NCI-H345 treated with DMSO at 0.1 percent for 48 hours (cell line): ENCODE data around the gene SAMSN1.

Experiments
- DNase-seq: peaks from one replicate; lab custom pipeline; 2025; ENCODE audit not compliant: unreplicated experiment; lab: John Stamatoyannopoulos, UW

The SAMSN1 gene

GRCh38 chr21:14487490-14488432, 58.4 kb downstream of the SAMSN1 start:
- no peak for DNase-seq

- DNase-seq: no peak
Observed at GRCh38 chr21:14486869-14487268, 59.2 kb downstream of the SAMSN1 start.

- no peak for DNase-seq
Observed at GRCh38 chr21:14484188-14485009, 61.7 kb downstream of the SAMSN1 start.

GRCh38 chr21:14483296-14483695, 62.8 kb downstream of the SAMSN1 start:
- DNase-seq: no peak

- DNase-seq: no peak
Observed at GRCh38 chr21:14482165-14482564, 64.0 kb downstream of the SAMSN1 start.

- no peak for DNase-seq
Observed at GRCh38 chr21:14480411-14481031, 65.6 kb downstream of the SAMSN1 start.

- DNase-seq: no peak
Observed at GRCh38 chr21:14479241-14479786, 66.8 kb downstream of the SAMSN1 start.

- no peak for DNase-seq
Observed at GRCh38 chr21:14477841-14478240, 68.3 kb downstream of the SAMSN1 start.

- no peak for DNase-seq
Observed at GRCh38 chr21:14477133-14477532, 69.0 kb downstream of the SAMSN1 start.

GRCh38 chr21:14474995-14475394, 71.1 kb downstream of the SAMSN1 start:
- DNase-seq: no peak

- DNase-seq: no peak
Observed at GRCh38 chr21:14469641-14470040, 76.5 kb downstream of the SAMSN1 start.

- no peak for DNase-seq
Observed at GRCh38 chr21:14466715-14467114, 79.4 kb downstream of the SAMSN1 start.

- DNase-seq: no peak
Observed at GRCh38 chr21:14457762-14458161, 88.4 kb downstream of the SAMSN1 start.

GRCh38 chr21:14456911-14457310, 89.2 kb downstream of the SAMSN1 start:
- DNase-seq: no peak

GRCh38 chr21:14454016-14455009, 91.8 kb downstream of the SAMSN1 start:
- DNase-seq: no peak

GRCh38 chr21:14453339-14454015, 92.6 kb downstream of the SAMSN1 start:
- DNase-seq: no peak

- no peak for DNase-seq
Observed at GRCh38 chr21:14452727-14453241, 93.3 kb downstream of the SAMSN1 start.

- DNase-seq: no peak
Observed at GRCh38 chr21:14452031-14452726, 93.9 kb downstream of the SAMSN1 start.

- no peak for DNase-seq
Observed at GRCh38 chr21:14451546-14451945, 94.6 kb downstream of the SAMSN1 start.
